Mucosa of rectum (tissue), 2 donors: ENCODE data around the gene GRID2IP.

ENCODE experiments used
- H3K27ac ChIP-seq, 2 donors: one replicate each; pipeline ENCODE4 v1.7.0; 2013; ENCODE audit warnings: inconsistent platforms in 2 of 2, low read depth in 2 of 2, low read length in 2 of 2
- H3K27me3 ChIP-seq, 2 donors: one replicate each; pipeline ENCODE4 v1.7.0; 2013; ENCODE audit warnings: low read length in 2 of 2; ENCODE audit not compliant: control insufficient read depth in 2 of 2, insufficient read depth in 2 of 2
- H3K36me3 ChIP-seq, 2 donors: one replicate each; pipeline ENCODE4 v1.7.0; 2013; ENCODE audit warnings: low read length in 2 of 2; ENCODE audit not compliant: control insufficient read depth in 2 of 2, insufficient read depth in 2 of 2
- H3K4me1 ChIP-seq, 2 donors: one replicate each; pipeline ENCODE4 v1.7.0; 2013; ENCODE audit warnings: low read length in 2 of 2, mild to moderate bottlenecking in 1 of 2; ENCODE audit not compliant: control insufficient read depth in 2 of 2, insufficient read depth in 2 of 2
- H3K4me3 ChIP-seq, 2 donors: one replicate each; pipeline ENCODE4 v1.7.0; 2013; ENCODE audit warnings: low read length in 2 of 2
- H3K9ac ChIP-seq, 2 donors: one replicate each; pipeline ENCODE4 v1.7.0; 2013; ENCODE audit warnings: low read length in 2 of 2, low read depth in 1 of 2, mild to moderate bottlenecking in 1 of 2
- H3K9me3 ChIP-seq, 2 donors: one replicate each; pipeline ENCODE4 v1.7.0; 2013; ENCODE audit warnings: low read length in 2 of 2; ENCODE audit not compliant: control insufficient read depth in 2 of 2
- donor health status: healthy.
- donor health status: Normal muscosa, but diverticular disease.

Gene GRID2IP

DNA sequence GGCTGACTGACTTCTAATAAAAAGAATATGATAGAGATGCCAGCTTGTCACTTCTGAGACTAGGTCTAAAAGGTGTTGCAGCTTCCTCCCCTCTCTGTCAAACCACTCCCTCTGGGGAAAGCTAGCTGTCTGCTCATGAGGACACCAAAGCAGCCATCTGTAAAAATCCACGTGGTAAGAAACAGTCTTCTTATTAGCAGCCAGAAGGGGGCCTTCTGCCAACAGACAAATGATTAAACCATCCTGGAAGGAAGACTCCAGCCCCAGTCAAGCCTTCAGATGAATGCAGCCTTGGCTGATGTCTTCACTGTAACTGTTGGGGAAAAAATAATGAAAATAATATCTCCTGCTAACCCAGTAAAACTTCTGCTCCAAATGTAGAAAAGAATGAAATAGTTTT, 61.6 kb downstream of the GRID2IP start:
- Histone ChIP-seq H3K4me1 (peaks cover 0 to 2% of the 10 kb centered on the region in 2 donors), H3K9me3 (no peaks in the 10 kb centered on the region), H3K36me3 (no peaks in the 10 kb centered on the region), H3K27ac (no peak overlapping the region), H3K4me3 (no peak overlapping the region), H3K9ac (no peak overlapping the region), H3K27me3 (no peaks in the 10 kb centered on the region)

DNA sequence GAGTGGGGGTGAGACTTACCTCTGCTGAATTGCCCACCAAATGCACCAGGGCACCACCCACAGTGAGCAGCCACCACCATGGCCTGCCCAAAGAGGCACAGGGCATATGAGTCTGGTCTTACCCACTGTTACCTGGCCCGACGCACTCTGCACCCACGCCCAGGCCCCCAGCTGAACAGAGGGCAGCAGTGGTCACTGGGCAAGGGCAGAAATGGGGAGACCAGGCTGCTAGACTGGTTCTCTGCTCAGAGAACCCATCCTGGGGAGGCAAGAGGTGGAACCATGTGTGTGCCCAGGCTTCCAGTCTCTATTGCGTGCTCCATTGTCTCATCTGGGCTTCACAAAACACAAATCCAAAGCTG, 64.1 kb downstream of the GRID2IP start:
- Histone ChIP-seq H3K27me3 (no peaks in the 10 kb centered on the region), H3K9ac (no peak overlapping the region), H3K9me3 (no peaks in the 10 kb centered on the region), H3K27ac (no peak overlapping the region), H3K4me3 (no peak overlapping the region), H3K36me3 (no peaks in the 10 kb centered on the region), H3K4me1 (peaks cover 7 to 13% of the 10 kb centered on the region in 2 donors)

DNA sequence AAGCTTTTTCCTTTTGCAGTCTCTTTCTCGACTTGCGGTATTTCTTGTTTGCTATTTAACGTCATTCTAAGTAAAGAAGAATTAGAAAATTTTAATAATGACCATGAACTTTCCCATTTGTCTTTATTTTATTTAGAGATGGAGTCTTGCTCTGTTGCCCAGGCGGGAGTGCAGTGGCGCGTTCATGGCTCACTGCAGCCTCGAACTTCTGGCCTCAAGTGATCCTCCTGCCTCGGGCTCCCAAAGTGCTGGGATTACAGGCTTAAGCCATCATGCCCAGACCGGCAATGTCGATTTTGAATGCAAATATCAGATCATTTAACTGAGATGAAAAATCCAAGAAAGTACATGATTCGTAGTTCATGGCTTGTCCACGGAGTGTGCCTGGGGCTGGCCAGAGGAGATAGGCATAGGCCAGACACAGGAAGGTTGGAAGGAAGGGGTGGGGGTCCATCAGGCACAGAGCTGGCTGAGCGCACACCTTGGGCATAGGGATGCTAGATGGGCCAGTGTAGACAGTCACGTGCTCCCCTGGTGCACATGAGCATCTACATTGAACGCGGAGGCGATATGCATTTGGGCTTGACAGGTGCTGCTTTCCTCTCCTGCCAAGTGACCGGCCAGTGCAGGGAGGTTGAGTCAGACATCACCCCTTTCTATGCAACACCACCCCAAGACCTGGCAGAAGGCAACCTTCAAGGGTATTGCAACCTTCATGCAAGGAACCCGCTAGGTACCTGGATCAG, 64.7 kb downstream of the GRID2IP start:
- peaks cover 0 to 1% of the 10 kb centered on the region in 2 donors for H3K36me3 ChIP-seq
- no peaks in the 10 kb centered on the region for H3K9me3 ChIP-seq
- H3K27ac ChIP-seq: no peak overlapping the region
- H3K9ac ChIP-seq: no peak overlapping the region
- H3K4me3 ChIP-seq: no peak overlapping the region
- H3K4me1 ChIP-seq: peaks cover 11 to 16% of the 10 kb centered on the region in 2 donors
- no peaks in the 10 kb centered on the region for H3K27me3 ChIP-seq

DNA sequence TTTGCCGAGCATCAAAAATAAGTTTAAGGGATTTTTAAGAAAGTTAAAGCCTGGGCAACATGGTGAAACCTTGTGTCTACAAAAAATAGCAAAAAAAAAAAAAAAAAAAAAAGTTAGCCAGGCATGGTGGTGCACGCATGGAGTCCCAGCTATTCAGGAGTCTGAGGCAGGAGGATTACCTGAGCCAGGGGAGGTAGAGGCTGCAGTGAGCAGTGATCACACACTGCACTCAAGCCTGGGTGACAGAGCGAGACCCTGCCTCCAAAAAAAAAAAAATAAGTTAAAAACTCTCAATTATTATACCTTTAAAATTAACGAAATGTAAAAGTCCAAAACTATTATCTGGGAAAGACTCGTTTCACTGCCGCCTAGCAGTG, 68.5 kb downstream of the GRID2IP start:
- peaks cover 4% of the 10 kb centered on the region in 2 donors for H3K36me3 ChIP-seq
- peaks cover 23 to 28% of the 10 kb centered on the region in 2 donors for H3K4me1 ChIP-seq
- peak overlapping the region; percentile 79 to 95 for H3K9ac ChIP-seq
- H3K27ac ChIP-seq: peak overlapping the region; percentile 94 to 96
- H3K9me3 ChIP-seq: no peaks in the 10 kb centered on the region
- no peaks in the 10 kb centered on the region for H3K27me3 ChIP-seq
- peak overlapping the region; percentile 87 to 98 for H3K4me3 ChIP-seq

DNA sequence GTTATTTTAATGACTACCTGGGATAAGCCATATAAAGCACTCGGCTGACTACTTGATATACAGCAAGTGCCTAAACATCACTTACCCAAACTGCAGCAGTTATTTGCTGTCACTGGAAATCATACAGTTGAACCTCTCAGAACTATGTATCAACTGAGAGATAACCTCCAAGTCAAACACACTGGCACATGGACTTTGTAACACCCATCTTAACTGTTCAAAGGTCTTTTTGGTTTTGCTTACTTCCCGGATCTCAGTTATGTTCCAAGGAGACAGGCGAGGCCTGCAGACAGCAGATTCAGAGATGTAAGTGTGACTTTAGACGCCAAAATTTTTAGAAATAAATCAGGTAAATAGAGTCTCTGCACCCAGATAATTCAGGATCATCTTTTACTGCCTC, 69.0 kb downstream of the GRID2IP start:
- peak overlapping the region; percentile 87 to 98 for H3K4me3 ChIP-seq
- H3K27me3 ChIP-seq: no peaks in the 10 kb centered on the region
- H3K27ac ChIP-seq: peak overlapping the region; percentile 94 to 96
- H3K9me3 ChIP-seq: no peaks in the 10 kb centered on the region
- H3K4me1 ChIP-seq: peaks cover 23 to 28% of the 10 kb centered on the region in 2 donors
- peak overlapping the region in 1 of 2 donors; percentile 95 for H3K9ac ChIP-seq
- peaks cover 4 to 5% of the 10 kb centered on the region in 2 donors for H3K36me3 ChIP-seq

DNA sequence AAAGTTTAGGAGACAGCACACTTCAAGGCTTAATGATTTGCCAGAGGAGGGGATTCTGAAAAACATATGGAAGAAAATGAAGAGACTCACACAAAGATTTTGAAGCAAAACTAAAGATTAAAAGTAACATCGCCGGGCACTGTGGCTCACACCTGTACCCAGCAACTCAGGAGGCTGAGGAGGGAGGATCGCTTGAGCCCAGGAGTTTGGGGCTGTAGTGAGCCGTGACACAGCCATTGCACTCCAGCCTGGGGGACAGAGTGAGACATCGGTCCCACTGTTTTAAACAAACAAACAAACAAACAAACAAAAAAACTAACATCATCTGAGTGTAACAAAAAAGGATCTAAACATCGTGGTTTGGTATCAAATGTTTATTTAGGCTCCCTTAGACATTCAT, 69.8 kb downstream of the GRID2IP start:
- H3K27me3 ChIP-seq: no peaks in the 10 kb centered on the region
- H3K4me1 ChIP-seq: peaks cover 28 to 32% of the 10 kb centered on the region in 2 donors
- H3K4me3 ChIP-seq: peak overlapping the region; percentile 10 to 31
- H3K9me3 ChIP-seq: no peaks in the 10 kb centered on the region
- H3K27ac ChIP-seq: peak overlapping the region; percentile 1 to 32
- H3K9ac ChIP-seq: peak overlapping the region in 1 of 2 donors; percentile 17
- H3K36me3 ChIP-seq: peaks cover 4 to 13% of the 10 kb centered on the region in 2 donors

DNA sequence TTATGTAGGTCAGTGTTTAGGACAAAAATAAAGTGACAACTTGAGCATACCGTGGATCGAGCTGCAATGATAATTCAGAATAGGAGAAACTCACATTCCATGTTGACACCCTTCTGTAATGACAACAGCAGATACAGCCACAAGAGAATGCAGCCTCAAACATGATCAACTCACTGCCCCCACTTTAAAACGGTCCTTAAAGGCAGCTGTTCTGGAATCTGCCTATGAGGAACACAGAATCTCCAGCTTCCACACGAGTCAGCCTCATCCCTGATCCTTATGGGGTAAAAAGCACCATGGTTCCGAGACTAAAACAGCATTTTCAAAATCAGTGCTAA, 71.0 kb downstream of the GRID2IP start:
- H3K9me3 ChIP-seq: no peaks in the 10 kb centered on the region
- H3K9ac ChIP-seq: no peak overlapping the region
- H3K36me3 ChIP-seq: peaks cover 4 to 14% of the 10 kb centered on the region in 2 donors
- H3K4me3 ChIP-seq: no peak overlapping the region
- no peaks in the 10 kb centered on the region for H3K27me3 ChIP-seq
- H3K4me1 ChIP-seq: peaks cover 29 to 32% of the 10 kb centered on the region in 2 donors
- H3K27ac ChIP-seq: no peak overlapping the region

DNA sequence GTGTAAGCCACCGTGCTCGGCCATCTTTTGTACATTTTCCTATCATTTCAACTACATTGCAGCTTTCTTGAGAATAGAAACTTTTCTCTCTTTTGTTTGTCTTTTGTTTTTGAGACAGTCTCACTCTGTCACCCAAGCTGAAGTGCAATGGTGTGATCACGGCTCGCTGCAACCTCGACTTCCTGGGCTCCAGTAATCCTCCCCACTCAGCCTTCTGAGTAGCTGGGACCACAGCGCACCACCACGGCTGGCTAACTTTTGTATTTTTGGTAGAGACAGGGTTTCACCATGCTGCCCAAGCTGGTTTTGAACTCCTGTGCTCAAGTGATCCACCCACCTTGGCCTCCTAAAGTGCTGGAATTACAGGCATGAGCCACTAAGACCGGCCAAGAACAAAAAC, 72.2 kb downstream of the GRID2IP start:
- H3K9ac ChIP-seq: no peak overlapping the region

DNA sequence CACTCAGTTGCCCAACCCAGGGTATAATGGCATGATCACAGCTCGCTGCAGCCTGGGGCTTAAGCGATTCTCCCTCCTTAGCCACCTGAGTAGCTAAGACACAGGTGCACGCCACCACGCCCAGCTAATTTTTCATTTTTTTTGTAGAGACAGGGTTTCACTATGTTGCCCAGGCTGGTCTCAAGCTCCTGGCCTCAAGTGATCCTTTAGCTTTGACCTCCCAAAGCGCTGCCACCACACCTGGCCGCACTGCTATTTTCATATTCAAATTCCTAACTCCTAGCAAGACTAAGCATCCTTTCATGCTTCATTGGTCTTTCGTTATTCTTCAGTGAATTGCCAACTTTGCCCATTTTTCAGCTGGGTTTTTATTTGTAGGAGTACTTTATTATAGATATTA, 73.1 kb downstream of the GRID2IP start:
- Histone ChIP-seq H3K27me3 (no peaks in the 10 kb centered on the region), H3K27ac (no peak overlapping the region), H3K9me3 (no peaks in the 10 kb centered on the region), H3K9ac (no peak overlapping the region), H3K4me3 (no peak overlapping the region), H3K4me1 (peaks cover 23 to 32% of the 10 kb centered on the region in 2 donors), H3K36me3 (peaks cover 11 to 33% of the 10 kb centered on the region in 2 donors)

More for the DNA sequence above, 72.2 kb downstream of the GRID2IP start:
- Histone ChIP-seq H3K36me3 (peaks cover 7 to 26% of the 10 kb centered on the region in 2 donors), H3K4me1 (peaks cover 23 to 32% of the 10 kb centered on the region in 2 donors), H3K27me3 (no peaks in the 10 kb centered on the region), H3K9me3 (no peaks in the 10 kb centered on the region), H3K27ac (no peak overlapping the region), H3K4me3 (no peak overlapping the region)

DNA sequence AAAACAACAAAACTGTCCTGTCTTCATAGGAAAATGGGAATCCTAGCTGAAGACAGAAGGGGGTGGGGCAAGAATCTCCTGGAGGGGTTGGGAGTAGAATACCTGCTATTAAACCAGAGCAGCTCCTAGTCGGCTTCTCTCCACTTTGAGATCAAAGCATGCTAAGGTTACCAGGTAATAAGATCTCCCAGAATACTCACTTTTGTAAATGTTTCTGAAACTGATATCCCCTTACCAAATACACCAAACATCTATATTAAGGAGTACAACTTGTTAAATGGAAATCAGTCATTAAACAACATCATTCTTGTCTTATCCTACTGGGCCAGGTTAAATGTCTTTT, 74.0 kb downstream of the GRID2IP start:
- Histone ChIP-seq H3K27me3 (no peaks in the 10 kb centered on the region), H3K27ac (no peak overlapping the region), H3K36me3 (peaks cover 18 to 40% of the 10 kb centered on the region in 2 donors), H3K9ac (no peak overlapping the region), H3K4me3 (no peak overlapping the region), H3K4me1 (peaks cover 17 to 26% of the 10 kb centered on the region in 2 donors), H3K9me3 (no peaks in the 10 kb centered on the region)
